Thyroid gland (tissue), 4 donors: ENCODE measurements around the gene KLHL25. TPM values are rescaled to one million over a fixed set of nuclear protein-coding genes. Genes with fewer than 3 reads are reported as not detected.

Experiments
- DNase-seq, 2 donors: peaks; one replicate each; pipeline ENCODE4 v3.0.0-alpha.2; 2019
- H3K27ac ChIP-seq, 3 donors: fragments of 200-600 bp; sonication (generic); 1 replicate in 2 of 3; 2 replicates in 1 of 3; pipeline ENCODE4 v1.5.1; 2016 to 2019; ENCODE audit warnings: mild to moderate bottlenecking in 1 of 3, moderate library complexity in 1 of 3
- H3K27me3 ChIP-seq: fragments of 200-600 bp; sonication (generic); one replicate; pipeline ENCODE4 v1.5.1; 2019
- H3K36me3 ChIP-seq, 2 donors: fragments of 200-600 bp; sonication (generic); one replicate each; pipeline ENCODE4 v1.5.1; 2016 to 2019
- H3K4me1 ChIP-seq, 2 donors: fragments of 200-600 bp; sonication (generic); one replicate each; pipeline ENCODE4 v1.5.1; 2017 to 2019
- H3K4me3 ChIP-seq, 3 donors: fragments of 200-600 bp; sonication (generic); replicated peaks in 1 of 3; 1 replicate in 2 of 3; 2 replicates in 1 of 3; pipeline ENCODE4 v1.5.1; 2016; ENCODE audit warnings: mild to moderate bottlenecking in 1 of 3
- H3K9me3 ChIP-seq: fragments of 200-600 bp; sonication (generic); one replicate; pipeline ENCODE4 v1.5.1; 2017
- CTCF ChIP-seq, 6 experiments: fragments of 200-600 bp in 3 of 6; fragments of 450-650 bp in 3 of 6; sonication (generic) in 3 of 6; IDR thresholded peaks; one replicate each; pipeline ENCODE4 v1.5.1; 2016 to 2019; ENCODE audit warnings: antibody characterized with exemption in 6 of 6, mild to moderate bottlenecking in 2 of 6, inconsistent platforms in 1 of 6, moderate library complexity in 1 of 6
- POLR2A ChIP-seq, 2 donors: fragments of 450-650 bp; IDR thresholded peaks; one replicate each; pipeline ENCODE4 v1.6.1; 2017; ENCODE audit warnings: antibody characterized with exemption in 2 of 2, mild to moderate bottlenecking in 2 of 2, moderate library complexity in 1 of 2
- WGBS, 2 donors: methylation state at CpG; one replicate each; pipeline ENCODE4 v1.1.5; 2017; 5-methylcytosine and 5-hydroxymethylcytosine counted together
- intact Hi-C: fragments of 100-400 bp; cut with DNase I; formaldehyde crosslinking; loops from one replicate; pipeline ENCODE4 v1.15.1; 2023
- total RNA-seq, 4 donors: library from RNA; depleted of rRNA; stranded (reverse); fragments of >200 nt; gene quantifications; one replicate each; pipeline ENCODE4 v1.2.3, GENCODE V29; 2016

The KLHL25 gene
- total RNA-seq, 4 donors from 2014 or later = 4.2 to 8.8 (median 4.8) TPM

GRCh38 chr15:85751291-85752123 lies 43.2 kb downstream of the KLHL25 start:
- intact Hi-C loops = no loop called here
- DNase-seq = peak; percentile 70 to 75
- Histone ChIP-seq H3K4me1 (peaks cover 20 to 33% of the 10 kb centered on the region in 2 donors), H3K27ac (peak overlapping the region; percentile 33 to 71 (median 67)), H3K27me3 (no peaks in the 10 kb centered on the region), H3K9me3 (no peaks in the 10 kb centered on the region), H3K4me3 (no peak overlapping the region), H3K36me3 (peaks cover 16 to 25% of the 10 kb centered on the region in 2 donors)
- TF ChIP-seq CTCF (IDR thresholded peaks at IDR 0.05) = no peak
- TF ChIP-seq POLR2A (IDR thresholded peaks at IDR 0.05) = no peak
- 43% methylated on average over 10 to 11 of the region's 15 CpGs for WGBS, 2 donors

GRCh38 chr15:85750319-85751290 lies 44.1 kb downstream of the KLHL25 start:
- DNase-seq = peak; percentile 80 to 81
- H3K27ac ChIP-seq = peak overlapping the region; percentile 40 to 71 (median 67)
- H3K9me3 ChIP-seq = no peaks in the 10 kb centered on the region
- WGBS, 2 donors = 41 to 43% methylated on average over 22 to 26 of the region's 27 CpGs
- no peaks in the 10 kb centered on the region for H3K27me3 ChIP-seq
- TF ChIP-seq CTCF (IDR thresholded peaks at IDR 0.05) (no peak), POLR2A (IDR thresholded peaks at IDR 0.05) (no peak)
- intact Hi-C loops = no loop called here
- H3K4me3 ChIP-seq = no peak overlapping the region
- peaks cover 20 to 33% of the 10 kb centered on the region in 2 donors for H3K4me1 ChIP-seq
- peaks cover 25 to 34% of the 10 kb centered on the region in 2 donors for H3K36me3 ChIP-seq

- Histone ChIP-seq H3K27ac (peak overlapping the region; percentile 40 to 71 (median 67)), H3K36me3 (peaks cover 36 to 45% of the 10 kb centered on the region in 2 donors), H3K27me3 (no peaks in the 10 kb centered on the region), H3K4me1 (peaks cover 20 to 33% of the 10 kb centered on the region in 2 donors), H3K9me3 (no peaks in the 10 kb centered on the region), H3K4me3 (no peak overlapping the region)
- TF ChIP-seq CTCF (IDR thresholded peaks at IDR 0.05) (no peak), POLR2A (IDR thresholded peaks at IDR 0.05) (no peak)
- no peak for DNase-seq
- intact Hi-C loops = loop anchor here (10.0 kb wide), 1 partner anchor 45 kb away; the partner anchor contains the start of gene KLHL25
- WGBS, 2 donors = 77 to 80% methylated on average over 21 of the region's 21 CpGs
Observed at GRCh38 chr15:85749261-85750151, 45.2 kb downstream of the KLHL25 start.

- intact Hi-C loops = loop anchor here (10.0 kb wide), 1 partner anchor 46 kb away; the partner anchor contains the start of gene KLHL25
- Histone ChIP-seq H3K4me3 (no peak overlapping the region), H3K9me3 (no peaks in the 10 kb centered on the region), H3K4me1 (peaks cover 20 to 33% of the 10 kb centered on the region in 2 donors), H3K27ac (peak overlapping the region in 2 of 3 donors; percentile 7 to 71), H3K27me3 (no peaks in the 10 kb centered on the region), H3K36me3 (peaks cover 44 to 53% of the 10 kb centered on the region in 2 donors)
- 83 to 91% methylated on average over 11 of the region's 11 CpGs for WGBS, 2 donors
- TF ChIP-seq CTCF (IDR thresholded peaks at IDR 0.05) (no peak), POLR2A (IDR thresholded peaks at IDR 0.05) (no peak)
- no peak for DNase-seq
Observed at GRCh38 chr15:85748729-85749128, 46.0 kb downstream of the KLHL25 start.
